ENCODE results near the gene GLI2. TPM values are rescaled to one million over a fixed set of nuclear protein-coding genes. Genes with fewer than 3 reads are reported as not detected.

Gene GLI2
- total RNA-seq, 2 experiments from 2014 or later, result not detected

- intact Hi-C loops (cut with micrococcal nuclease), result no loop called here
- Mint-ChIP-seq H3K36me3 (ENCODE audit: low read depth) (no peaks in the 10 kb centered on the region), H3K9me3 (no peaks in the 10 kb centered on the region), H3K4me1 (ENCODE audit: low read depth) (no peaks in the 10 kb centered on the region), H3K27me3 (no peaks in the 10 kb centered on the region), H3K27ac (no peak overlapping the region), H3K4me3 (no peak overlapping the region)
- POLR2A ChIA-PET, result no interaction called here
- ATAC-seq (no peak), DNase-seq (no peak)
- CTCF ChIA-PET, result interaction anchor here (1.1 kb wide), 1 partner anchor 8 kb away, joined by 3 read pairs; no protein-coding TSS in a partner anchor
- TF ChIP-seq, protein P1, sequence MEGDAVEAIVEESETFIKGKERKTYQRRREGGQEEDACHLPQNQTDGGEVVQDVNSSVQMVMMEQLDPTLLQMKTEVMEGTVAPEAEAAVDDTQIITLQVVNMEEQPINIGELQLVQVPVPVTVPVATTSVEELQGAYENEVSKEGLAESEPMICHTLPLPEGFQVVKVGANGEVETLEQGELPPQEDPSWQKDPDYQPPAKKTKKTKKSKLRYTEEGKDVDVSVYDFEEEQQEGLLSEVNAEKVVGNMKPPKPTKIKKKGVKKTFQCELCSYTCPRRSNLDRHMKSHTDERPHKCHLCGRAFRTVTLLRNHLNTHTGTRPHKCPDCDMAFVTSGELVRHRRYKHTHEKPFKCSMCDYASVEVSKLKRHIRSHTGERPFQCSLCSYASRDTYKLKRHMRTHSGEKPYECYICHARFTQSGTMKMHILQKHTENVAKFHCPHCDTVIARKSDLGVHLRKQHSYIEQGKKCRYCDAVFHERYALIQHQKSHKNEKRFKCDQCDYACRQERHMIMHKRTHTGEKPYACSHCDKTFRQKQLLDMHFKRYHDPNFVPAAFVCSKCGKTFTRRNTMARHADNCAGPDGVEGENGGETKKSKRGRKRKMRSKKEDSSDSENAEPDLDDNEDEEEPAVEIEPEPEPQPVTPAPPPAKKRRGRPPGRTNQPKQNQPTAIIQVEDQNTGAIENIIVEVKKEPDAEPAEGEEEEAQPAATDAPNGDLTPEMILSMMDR (IDR thresholded peaks at IDR 0.05), result no peak
Measured at GRCh38 chr2:120771781-120772208, 36.1 kb downstream of the GLI2 start.

DNA sequence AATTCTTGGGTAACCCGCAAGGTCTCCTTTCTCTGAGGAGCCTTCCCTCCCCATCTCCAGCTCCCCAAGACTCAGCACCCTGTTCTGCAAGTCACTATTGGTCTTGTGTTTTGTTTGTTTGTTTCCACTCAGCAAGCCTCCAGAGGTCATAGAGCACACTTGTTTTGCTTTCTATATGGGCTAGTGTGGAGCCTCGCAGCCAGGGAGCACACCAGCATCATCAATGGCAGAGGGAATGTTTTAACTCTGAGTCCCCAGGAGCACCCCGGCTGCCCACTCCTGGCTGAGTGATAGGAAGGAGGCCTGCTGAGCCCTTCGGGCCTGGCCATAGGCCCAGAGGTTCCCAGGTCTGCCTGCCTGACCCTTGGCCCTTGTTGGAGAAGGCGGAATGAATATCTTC lies 36.6 kb downstream of the GLI2 start:
- H3K4me1 Mint-ChIP-seq (ENCODE audit: low read depth), result no peaks in the 10 kb centered on the region
- ChIA-PET POLR2A (no interaction called here), CTCF (no interaction called here)
- no peaks in the 10 kb centered on the region for H3K36me3 Mint-ChIP-seq (ENCODE audit: low read depth)
- TF ChIP-seq, protein P1 (IDR thresholded peaks at IDR 0.05), result no peak
- H3K27ac Mint-ChIP-seq, result no peak overlapping the region
- H3K27me3 Mint-ChIP-seq, result no peaks in the 10 kb centered on the region
- no peak for DNase-seq
- no peak for ATAC-seq
- no peaks in the 10 kb centered on the region for H3K9me3 Mint-ChIP-seq
- no peak overlapping the region for H3K4me3 Mint-ChIP-seq
- intact Hi-C loops (cut with micrococcal nuclease), result no loop called here

DNA sequence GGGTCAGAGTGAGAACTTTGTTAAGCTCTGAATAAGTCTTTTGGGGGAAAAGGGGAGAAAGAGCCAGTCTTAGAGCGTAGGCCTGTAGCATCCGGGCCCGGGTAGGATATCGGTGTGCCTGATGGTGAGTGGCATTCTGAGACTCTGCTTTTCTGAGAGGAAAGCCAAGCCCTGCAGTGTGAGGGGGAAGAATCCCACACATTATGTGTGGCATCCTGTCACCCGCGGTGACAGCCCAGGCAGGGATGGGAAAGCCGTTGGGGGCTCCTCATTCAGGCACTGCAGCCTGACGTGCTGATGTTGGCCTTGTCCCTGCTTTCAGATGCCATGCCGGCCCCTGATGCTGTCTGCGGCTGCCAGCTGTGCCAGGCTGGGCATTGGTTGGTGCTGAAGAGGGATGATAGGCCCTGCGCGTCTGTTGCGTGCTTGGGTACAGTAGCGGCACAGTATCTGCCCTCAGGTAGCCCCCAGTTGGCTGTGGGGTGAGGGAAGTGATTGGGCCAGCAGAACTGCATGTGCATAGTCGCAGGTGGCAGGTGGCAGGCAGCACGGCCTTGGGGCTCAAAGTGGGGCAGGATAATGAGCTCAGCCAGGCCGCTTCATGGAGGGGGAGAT lies 37.6 kb downstream of the GLI2 start:
- H3K4me1 Mint-ChIP-seq (ENCODE audit: low read depth), result no peaks in the 10 kb centered on the region
- CTCF ChIA-PET, result no interaction called here
- no peaks in the 10 kb centered on the region for H3K36me3 Mint-ChIP-seq (ENCODE audit: low read depth)

DNA sequence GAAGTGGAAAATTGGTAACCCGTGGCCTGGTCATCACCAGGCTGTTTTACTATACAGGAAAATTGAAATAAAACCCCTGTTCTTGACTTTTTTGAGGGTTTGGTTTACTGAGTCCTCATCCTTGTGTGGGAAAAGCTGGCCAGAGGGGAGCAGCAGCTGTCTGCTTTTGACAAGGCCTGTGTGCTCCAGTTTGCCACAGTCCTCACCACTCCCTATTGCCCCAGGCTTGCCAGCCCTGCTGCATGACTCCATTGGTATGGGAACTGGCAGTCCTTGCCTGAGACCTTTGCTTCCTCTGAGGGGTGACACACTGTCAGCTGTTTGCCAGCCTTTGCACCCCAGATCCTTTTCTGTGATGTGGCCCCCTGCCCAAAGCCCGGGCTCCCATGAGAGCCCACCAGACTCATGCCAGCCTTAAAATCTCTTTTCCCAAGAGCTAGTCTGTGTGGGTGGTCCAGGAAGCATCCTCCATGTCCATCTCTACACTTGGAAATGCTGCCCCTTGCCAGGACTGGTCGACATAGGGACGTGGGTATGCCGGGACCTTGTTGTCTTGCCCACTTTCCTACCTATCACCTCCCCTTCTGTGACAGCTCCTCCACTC lies 39.0 kb downstream of the GLI2 start:
- H3K4me3 Mint-ChIP-seq, result no peak overlapping the region

More for the DNA sequence above, 37.6 kb downstream of the GLI2 start:
- TF ChIP-seq, protein P1 (IDR thresholded peaks at IDR 0.05), result no peak
- intact Hi-C loops (cut with micrococcal nuclease), result no loop called here
- Mint-ChIP-seq H3K4me3 (no peak overlapping the region), H3K27ac (no peak overlapping the region), H3K27me3 (no peaks in the 10 kb centered on the region), H3K9me3 (no peaks in the 10 kb centered on the region)
- ATAC-seq (no peak), DNase-seq (no peak)
- POLR2A ChIA-PET, result no interaction called here

GRCh38 chr2:120775194-120775593 lies 39.5 kb downstream of the GLI2 start:
- H3K27me3 Mint-ChIP-seq, result no peaks in the 10 kb centered on the region
- H3K36me3 Mint-ChIP-seq (ENCODE audit: low read depth), result no peaks in the 10 kb centered on the region
- ATAC-seq (no peak), DNase-seq (no peak)
- H3K27ac Mint-ChIP-seq, result no peak overlapping the region
- ChIA-PET CTCF (interaction anchor here (0.6 kb wide), 1 partner anchor 435 kb away, joined by 3 read pairs; no protein-coding TSS in a partner anchor), POLR2A (no interaction called here)
- TF ChIP-seq, protein P1 (IDR thresholded peaks at IDR 0.05), result no peak
- no peak overlapping the region for H3K4me3 Mint-ChIP-seq
- intact Hi-C loops (cut with micrococcal nuclease), result no loop called here
- H3K9me3 Mint-ChIP-seq, result no peaks in the 10 kb centered on the region
- no peaks in the 10 kb centered on the region for H3K4me1 Mint-ChIP-seq (ENCODE audit: low read depth)

More for the DNA sequence above, 39.0 kb downstream of the GLI2 start:
- POLR2A ChIA-PET, result no interaction called here
- Mint-ChIP-seq H3K36me3 (ENCODE audit: low read depth) (no peaks in the 10 kb centered on the region), H3K9me3 (no peaks in the 10 kb centered on the region), H3K4me1 (ENCODE audit: low read depth) (no peaks in the 10 kb centered on the region), H3K27me3 (no peaks in the 10 kb centered on the region), H3K27ac (no peak overlapping the region)
- CTCF ChIA-PET, result interaction anchor here (0.6 kb wide), 1 partner anchor 434 kb away, joined by 3 read pairs; no protein-coding TSS in a partner anchor
- DNase-seq (no peak), ATAC-seq (no peak)
- TF ChIP-seq, protein P1 (IDR thresholded peaks at IDR 0.05), result no peak
- intact Hi-C loops (cut with micrococcal nuclease), result no loop called here
